GM18517 (cell line): Measurements from ENCODE around the gene APBA2.

ENCODE experiments used
- ATAC-seq: cut with Tn5 transposase; IDR thresholded peaks from one replicate; pipeline ENCODE4 v1.9.1; 2021; ENCODE audit warnings: mild to moderate bottlenecking, moderate library complexity; ENCODE audit not compliant: unreplicated experiment

The APBA2 gene

GRCh38 chr15:28980709-28981350 is 95.1 kb downstream of the APBA2 start:
- ATAC-seq: no peak

- ATAC-seq: no peak
These were observed 95.6 kb downstream of the APBA2 start for GRCh38 chr15:28981351-28981720.

- no peak for ATAC-seq
These were observed 96.1 kb downstream of the APBA2 start for GRCh38 chr15:28981921-28982320.

- ATAC-seq: no peak
These were observed 97.1 kb downstream of the APBA2 start for GRCh38 chr15:28982886-28983285.

GRCh38 chr15:28983432-28984311 is 97.9 kb downstream of the APBA2 start:
- ATAC-seq: no peak

- no peak for ATAC-seq
These were observed 98.9 kb downstream of the APBA2 start for GRCh38 chr15:28984421-28985315.

- no peak for ATAC-seq
These were observed 99.5 kb downstream of the APBA2 start for GRCh38 chr15:28985316-28985645.

GRCh38 chr15:28985691-28986090 is 99.9 kb downstream of the APBA2 start:
- no peak for ATAC-seq

- no peak for ATAC-seq
These were observed 100.3 kb downstream of the APBA2 start for GRCh38 chr15:28986108-28986507.

- ATAC-seq: no peak
These were observed 101.0 kb downstream of the APBA2 start for GRCh38 chr15:28986726-28987125.

GRCh38 chr15:28987337-28987736 is 101.6 kb downstream of the APBA2 start:
- no peak for ATAC-seq

GRCh38 chr15:28989239-28989830 is 103.6 kb downstream of the APBA2 start:
- no peak for ATAC-seq

GRCh38 chr15:28989896-28990295 is 104.1 kb downstream of the APBA2 start:
- ATAC-seq: no peak

GRCh38 chr15:28990390-28990789 is 104.6 kb downstream of the APBA2 start:
- no peak for ATAC-seq

GRCh38 chr15:28991236-28992171 is 105.7 kb downstream of the APBA2 start:
- no peak for ATAC-seq

- ATAC-seq: no peak
These were observed 106.6 kb downstream of the APBA2 start for GRCh38 chr15:28992336-28992864.

- ATAC-seq: no peak
These were observed 107.4 kb downstream of the APBA2 start for GRCh38 chr15:28993051-28993719.

- ATAC-seq: no peak
These were observed 107.9 kb downstream of the APBA2 start for GRCh38 chr15:28993720-28994053.

- ATAC-seq: no peak
These were observed 108.5 kb downstream of the APBA2 start for GRCh38 chr15:28994142-28994830.
